Esophagus muscularis mucosa (tissue), 4 donors: ENCODE measurements around the gene DPH7. TPM values are rescaled to one million over a fixed set of nuclear protein-coding genes. Genes with fewer than 3 reads are reported as not detected.

Source experiments
- DNase-seq: peaks from one replicate; pipeline ENCODE4 v3.0.0-alpha.2; 2017; ENCODE audit errors: extremely low spot score
- H3K27ac ChIP-seq, 4 donors: fragments of 200-600 bp; sonication (generic); replicated peaks in 1 of 4; 1 replicate in 3 of 4; 2 replicates in 1 of 4; pipeline ENCODE4 v1.5.1; 2016 to 2019; ENCODE audit warnings: mild to moderate bottlenecking in 1 of 4
- H3K27me3 ChIP-seq, 4 donors: fragments of 200-600 bp; sonication (generic); one replicate each; pipeline versions ENCODE4 v1.5.1 to v1.6.0; 2016 to 2019
- H3K36me3 ChIP-seq, 4 donors: fragments of 200-600 bp; sonication (generic); one replicate each; pipeline ENCODE4 v1.5.1; 2016 to 2019
- H3K4me1 ChIP-seq, 4 donors: fragments of 200-600 bp; sonication (generic); one replicate each; pipeline ENCODE4 v1.5.1; 2016 to 2019
- H3K4me3 ChIP-seq, 4 donors: fragments of 200-600 bp; sonication (generic); 1 replicate in 2 of 4; 2 replicates in 2 of 4; pipeline ENCODE4 v1.5.1; 2016 to 2019; ENCODE audit warnings: mild to moderate bottlenecking in 4 of 4, moderate library complexity in 1 of 4
- H3K9me3 ChIP-seq, 4 donors: fragments of 200-600 bp; sonication (generic); 1 replicate in 3 of 4; 2 replicates in 1 of 4; pipeline ENCODE4 v1.5.1; 2016 to 2019
- EP300 ChIP-seq: sonication (generic); formaldehyde crosslinking; IDR thresholded peaks from one replicate; pipeline ENCODE4 v1.6.1; 2017; ENCODE audit warnings: antibody characterized with exemption
- POLR2A ChIP-seq: fragments of 450-650 bp; IDR thresholded peaks from one replicate; pipeline ENCODE4 v1.6.1; 2017; ENCODE audit warnings: antibody characterized with exemption, moderate library complexity, mild to moderate bottlenecking, low read depth
- POLR2AphosphoS5 ChIP-seq, 2 donors: sonication (generic); formaldehyde crosslinking; IDR thresholded peaks; one replicate each; pipeline ENCODE4 v1.6.1; 2017; ENCODE audit warnings: antibody characterized with exemption in 2 of 2
- WGBS: methylation state at CpG from one replicate; pipeline ENCODE4 v1.1.5; 2018; 5-methylcytosine and 5-hydroxymethylcytosine counted together
- intact Hi-C: fragments of 100-400 bp; cut with DNase I; formaldehyde crosslinking; loops from one replicate; pipeline ENCODE4 v1.15.1; 2023
- total RNA-seq, 4 donors: library from RNA; depleted of rRNA; stranded (reverse); fragments of >200 nt; gene quantifications; one replicate each; pipeline versions ENCODE4 v1.1.0 to v1.2.1, GENCODE V29; 2016
- TF ChIP-seq, protein P1 (sequence below), 3 experiments: fragments of 200-600 bp in 2 of 3; fragments of 450-650 bp in 1 of 3; sonication (generic) in 2 of 3; IDR thresholded peaks; one replicate each; pipeline ENCODE4 v1.5.1; 2017 to 2019; ENCODE audit warnings: antibody characterized with exemption in 3 of 3, mild to moderate bottlenecking in 2 of 3, moderate library complexity in 1 of 3

The DPH7 gene
- total RNA-seq, 4 donors from 2014 or later: 19.9 to 27.8 (median 24.8) TPM

DNA sequence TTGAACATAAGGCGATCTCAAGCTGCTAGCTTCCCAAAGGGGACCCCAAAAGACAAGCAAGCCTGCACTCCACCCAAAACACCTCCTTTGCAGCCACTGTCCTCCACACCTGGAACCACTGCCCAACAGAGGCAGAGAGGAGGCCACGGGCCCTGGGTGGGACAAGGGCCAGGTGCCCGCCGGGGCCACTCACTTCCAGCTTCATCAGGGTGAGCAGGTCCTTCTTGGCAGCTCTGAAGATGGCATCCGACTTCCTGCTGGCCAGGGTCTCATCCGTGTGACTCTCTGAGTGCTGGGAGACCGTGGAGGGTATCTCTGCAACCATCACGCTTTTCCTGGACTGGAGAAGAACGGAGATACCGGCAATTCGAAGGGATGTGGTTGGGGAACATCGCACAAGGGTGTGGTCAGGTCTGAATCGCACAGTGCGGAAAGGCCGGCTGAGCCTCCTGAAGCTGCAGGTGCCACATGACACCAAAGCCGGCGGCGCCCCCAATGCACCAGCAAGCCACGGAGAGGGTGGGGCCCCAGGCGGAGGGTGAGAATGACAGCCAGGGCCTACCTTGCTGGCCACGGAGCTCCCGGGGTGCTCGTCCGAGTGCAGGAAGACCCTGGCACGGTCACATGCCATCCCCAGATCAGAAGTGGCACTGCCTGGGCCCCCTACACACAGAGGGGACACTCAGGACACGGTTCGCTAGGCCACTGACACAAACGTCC, 73.1 kb downstream of the DPH7 start:
- H3K4me1 ChIP-seq: no peaks in the 10 kb centered on the region
- H3K4me3 ChIP-seq: no peak overlapping the region
- H3K27me3 ChIP-seq: no peaks in the 10 kb centered on the region
- H3K36me3 ChIP-seq: peaks cover 0 to 20% (median 8%) of the 10 kb centered on the region in 4 donors
- intact Hi-C loops: no loop called here
- 97% methylated on average over 17 of the region's 28 CpGs for WGBS
- H3K27ac ChIP-seq: no peak overlapping the region
- no peak for TF ChIP-seq POLR2A
- TF ChIP-seq, protein P1, sequence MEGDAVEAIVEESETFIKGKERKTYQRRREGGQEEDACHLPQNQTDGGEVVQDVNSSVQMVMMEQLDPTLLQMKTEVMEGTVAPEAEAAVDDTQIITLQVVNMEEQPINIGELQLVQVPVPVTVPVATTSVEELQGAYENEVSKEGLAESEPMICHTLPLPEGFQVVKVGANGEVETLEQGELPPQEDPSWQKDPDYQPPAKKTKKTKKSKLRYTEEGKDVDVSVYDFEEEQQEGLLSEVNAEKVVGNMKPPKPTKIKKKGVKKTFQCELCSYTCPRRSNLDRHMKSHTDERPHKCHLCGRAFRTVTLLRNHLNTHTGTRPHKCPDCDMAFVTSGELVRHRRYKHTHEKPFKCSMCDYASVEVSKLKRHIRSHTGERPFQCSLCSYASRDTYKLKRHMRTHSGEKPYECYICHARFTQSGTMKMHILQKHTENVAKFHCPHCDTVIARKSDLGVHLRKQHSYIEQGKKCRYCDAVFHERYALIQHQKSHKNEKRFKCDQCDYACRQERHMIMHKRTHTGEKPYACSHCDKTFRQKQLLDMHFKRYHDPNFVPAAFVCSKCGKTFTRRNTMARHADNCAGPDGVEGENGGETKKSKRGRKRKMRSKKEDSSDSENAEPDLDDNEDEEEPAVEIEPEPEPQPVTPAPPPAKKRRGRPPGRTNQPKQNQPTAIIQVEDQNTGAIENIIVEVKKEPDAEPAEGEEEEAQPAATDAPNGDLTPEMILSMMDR (IDR thresholded peaks at IDR 0.05): no peak
- TF ChIP-seq EP300: no peak
- no peak for TF ChIP-seq POLR2AphosphoS5 (IDR thresholded peaks at IDR 0.05)
- no peaks in the 10 kb centered on the region for H3K9me3 ChIP-seq
- DNase-seq: no peak

Other genes starting within 250 kb of the DPH7 start
- gene EXD3, start 155.8 kb downstream of the DPH7 start, total RNA-seq: 10 to 100 TPM in 3 of 4 donors, 1 to 10 TPM in 1; 8.3 to 22.3 (median 14.2) TPM
- gene NOXA1, start 155.5 kb downstream of the DPH7 start, total RNA-seq: 1 to 10 TPM; 2.1 to 4.0 (median 3.0) TPM
- not detected for gene ENTPD8, start 137.6 kb downstream of the DPH7 start, total RNA-seq
- gene NSMF, start 119.6 kb downstream of the DPH7 start, total RNA-seq: 10 to 100 TPM; 41.9 to 71.0 (median 58.9) TPM
- 1 to 10 TPM; 3.0 to 6.2 (median 4.0) TPM for gene PNPLA7, start 28.5 kb downstream of the DPH7 start, total RNA-seq
- 10 to 100 TPM; 59.8 to 83.8 (median 78.2) TPM for gene MRPL41, start 27.0 kb downstream of the DPH7 start, total RNA-seq
- 10 to 100 TPM; 10.4 to 18.3 (median 13.7) TPM for gene ZMYND19, start 11.6 kb upstream of the DPH7 start, total RNA-seq
- gene ARRDC1, start 26.8 kb upstream of the DPH7 start, total RNA-seq: 10 to 100 TPM; 16.6 to 28.2 (median 21.7) TPM
- 10 to 100 TPM; 71.6 to 78.2 (median 74.2) TPM for gene EHMT1, start 40.1 kb upstream of the DPH7 start, total RNA-seq